ENCODE measurements around the gene FUCA1.

The FUCA1 gene

GRCh38 chr1:23799570-23800399 lies 68.3 kb downstream of the FUCA1 start:
- TF ChIP-seq USF1 (IDR thresholded peaks at IDR 0.05) (peak; percentile 73), ZBTB7A (IDR thresholded peaks at IDR 0.05; ENCODE audit: low read depth) (no peak; the same call in 1 of the 2 replicates), EGR1 (IDR thresholded peaks at IDR 0.05) (peak; percentile 46; the same call in 1 of the 2 replicates)

DNA sequence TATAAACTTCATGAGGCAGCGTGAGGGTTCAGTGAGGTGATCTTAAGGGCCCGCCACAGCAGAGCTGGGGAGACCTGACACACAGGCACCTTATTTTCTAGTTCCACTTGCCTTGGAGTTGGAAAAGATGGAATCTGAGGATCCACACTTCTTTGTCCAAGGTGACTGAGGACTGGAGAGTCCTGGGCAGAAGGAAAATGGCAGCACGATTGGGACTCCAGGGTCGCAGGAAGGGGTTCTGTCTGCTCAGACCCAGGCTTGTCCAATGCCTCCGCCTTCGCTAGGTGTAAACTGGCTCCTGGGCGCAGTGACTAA lies 68.9 kb downstream of the FUCA1 start:
- no peak for TF ChIP-seq USF1 (IDR thresholded peaks at IDR 0.05)
- TF ChIP-seq YY1 (IDR thresholded peaks at IDR 0.05; ENCODE audit: low read depth) = no peak
- no peak for TF ChIP-seq NFIC (IDR thresholded peaks at IDR 0.05)
- TF ChIP-seq CREB1 (IDR thresholded peaks at IDR 0.05; ENCODE audit: low read depth) = no peak
- TF ChIP-seq CEBPB (IDR thresholded peaks at IDR 0.05) = no peak
- TF ChIP-seq EP300 (IDR thresholded peaks at IDR 0.05; ENCODE audit: borderline replicate concordance) = no peak
- no peak for TF ChIP-seq ZBTB7A (IDR thresholded peaks at IDR 0.05; ENCODE audit: low read depth)
- TF ChIP-seq, protein P1, sequence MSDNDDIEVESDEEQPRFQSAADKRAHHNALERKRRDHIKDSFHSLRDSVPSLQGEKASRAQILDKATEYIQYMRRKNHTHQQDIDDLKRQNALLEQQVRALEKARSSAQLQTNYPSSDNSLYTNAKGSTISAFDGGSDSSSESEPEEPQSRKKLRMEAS (IDR thresholded peaks at IDR 0.05) = no peak
- TF ChIP-seq EGR1 (IDR thresholded peaks at IDR 0.05) = no peak
- TF ChIP-seq, protein P2, sequence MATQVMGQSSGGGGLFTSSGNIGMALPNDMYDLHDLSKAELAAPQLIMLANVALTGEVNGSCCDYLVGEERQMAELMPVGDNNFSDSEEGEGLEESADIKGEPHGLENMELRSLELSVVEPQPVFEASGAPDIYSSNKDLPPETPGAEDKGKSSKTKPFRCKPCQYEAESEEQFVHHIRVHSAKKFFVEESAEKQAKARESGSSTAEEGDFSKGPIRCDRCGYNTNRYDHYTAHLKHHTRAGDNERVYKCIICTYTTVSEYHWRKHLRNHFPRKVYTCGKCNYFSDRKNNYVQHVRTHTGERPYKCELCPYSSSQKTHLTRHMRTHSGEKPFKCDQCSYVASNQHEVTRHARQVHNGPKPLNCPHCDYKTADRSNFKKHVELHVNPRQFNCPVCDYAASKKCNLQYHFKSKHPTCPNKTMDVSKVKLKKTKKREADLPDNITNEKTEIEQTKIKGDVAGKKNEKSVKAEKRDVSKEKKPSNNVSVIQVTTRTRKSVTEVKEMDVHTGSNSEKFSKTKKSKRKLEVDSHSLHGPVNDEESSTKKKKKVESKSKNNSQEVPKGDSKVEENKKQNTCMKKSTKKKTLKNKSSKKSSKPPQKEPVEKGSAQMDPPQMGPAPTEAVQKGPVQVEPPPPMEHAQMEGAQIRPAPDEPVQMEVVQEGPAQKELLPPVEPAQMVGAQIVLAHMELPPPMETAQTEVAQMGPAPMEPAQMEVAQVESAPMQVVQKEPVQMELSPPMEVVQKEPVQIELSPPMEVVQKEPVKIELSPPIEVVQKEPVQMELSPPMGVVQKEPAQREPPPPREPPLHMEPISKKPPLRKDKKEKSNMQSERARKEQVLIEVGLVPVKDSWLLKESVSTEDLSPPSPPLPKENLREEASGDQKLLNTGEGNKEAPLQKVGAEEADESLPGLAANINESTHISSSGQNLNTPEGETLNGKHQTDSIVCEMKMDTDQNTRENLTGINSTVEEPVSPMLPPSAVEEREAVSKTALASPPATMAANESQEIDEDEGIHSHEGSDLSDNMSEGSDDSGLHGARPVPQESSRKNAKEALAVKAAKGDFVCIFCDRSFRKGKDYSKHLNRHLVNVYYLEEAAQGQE (IDR thresholded peaks at IDR 0.05; ENCODE audit: low read depth) = no peak
- no peak for TF ChIP-seq RAD21 (IDR thresholded peaks at IDR 0.05; ENCODE audit: low read depth)
- no peak for TF ChIP-seq TAF1 (IDR thresholded peaks at IDR 0.05; ENCODE audit: low read depth)
- no peak for TF ChIP-seq TCF12 (IDR thresholded peaks at IDR 0.05; ENCODE audit: low read depth)
- no peak for TF ChIP-seq FOXM1 (IDR thresholded peaks at IDR 0.05; ENCODE audit: borderline replicate concordance, low read depth)
- TF ChIP-seq TEAD4 (IDR thresholded peaks at IDR 0.05) = no peak

GRCh38 chr1:23798662-23799142 lies 69.4 kb downstream of the FUCA1 start:
- TF ChIP-seq FOXM1 (IDR thresholded peaks at IDR 0.05; ENCODE audit: borderline replicate concordance, low read depth) (no peak), TEAD4 (IDR thresholded peaks at IDR 0.05) (no peak), RAD21 (IDR thresholded peaks at IDR 0.05; ENCODE audit: low read depth) (no peak), YY1 (IDR thresholded peaks at IDR 0.05; ENCODE audit: low read depth) (no peak), CREB1 (IDR thresholded peaks at IDR 0.05; ENCODE audit: low read depth) (no peak), ZBTB7A (IDR thresholded peaks at IDR 0.05; ENCODE audit: low read depth) (no peak), TCF12 (IDR thresholded peaks at IDR 0.05; ENCODE audit: low read depth) (no peak), NFIC (IDR thresholded peaks at IDR 0.05) (no peak), TAF1 (IDR thresholded peaks at IDR 0.05; ENCODE audit: low read depth) (no peak), USF1 (IDR thresholded peaks at IDR 0.05) (no peak), EP300 (IDR thresholded peaks at IDR 0.05; ENCODE audit: borderline replicate concordance) (no peak), CEBPB (IDR thresholded peaks at IDR 0.05) (no peak), EGR1 (IDR thresholded peaks at IDR 0.05) (no peak)
- TF ChIP-seq, protein P1 (IDR thresholded peaks at IDR 0.05) = no peak
- TF ChIP-seq, protein P2 (IDR thresholded peaks at IDR 0.05; ENCODE audit: low read depth) = no peak

DNA sequence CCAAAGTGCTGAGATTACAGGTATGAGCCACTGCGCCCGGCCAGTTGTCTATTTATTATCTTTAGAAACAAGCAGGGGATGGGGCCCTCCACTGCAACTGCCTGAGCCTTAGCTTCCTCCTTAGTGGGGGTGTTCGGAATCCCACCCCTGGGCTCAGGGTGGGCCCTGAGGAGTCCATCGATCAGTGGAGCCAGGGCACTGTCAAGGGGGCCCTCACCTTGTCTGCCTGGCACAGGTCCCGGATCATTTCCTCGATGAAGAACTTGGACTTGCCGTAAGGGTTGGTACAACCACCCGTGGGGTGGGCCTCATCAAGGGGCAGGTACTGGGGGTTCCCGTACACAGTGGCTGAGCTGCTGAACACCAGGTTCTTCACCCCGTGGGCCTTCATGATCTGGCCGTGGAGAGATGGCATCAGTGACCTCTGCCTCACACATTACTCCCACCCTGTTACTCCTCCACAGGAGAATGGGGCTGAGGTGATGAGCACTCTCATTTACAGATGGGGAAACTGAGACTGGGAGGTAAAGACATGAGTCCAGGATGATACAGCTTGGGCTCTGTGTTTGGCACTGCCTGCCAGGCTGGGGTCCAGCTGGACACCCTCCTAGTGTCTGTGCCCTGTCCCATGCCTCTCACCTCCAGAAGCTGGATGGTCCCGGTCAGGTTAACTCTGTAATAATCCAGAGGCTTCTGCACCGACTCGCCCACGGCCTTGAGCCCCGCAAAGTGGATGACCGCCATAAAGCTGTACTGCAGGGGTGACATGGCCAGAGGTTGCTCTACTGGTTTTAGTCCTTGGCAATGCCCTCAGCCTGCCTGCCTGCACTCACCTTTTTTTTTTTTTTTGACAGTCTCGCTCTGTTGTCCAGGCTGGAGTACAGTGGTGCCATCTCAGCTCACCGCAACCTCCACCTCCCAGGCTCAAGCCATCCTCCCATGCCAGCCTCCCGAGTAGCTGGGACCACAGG lies 70.3 kb downstream of the FUCA1 start:
- TF ChIP-seq TAF1 (IDR thresholded peaks at IDR 0.05; ENCODE audit: low read depth) (no peak), USF1 (IDR thresholded peaks at IDR 0.05) (no peak), CREB1 (IDR thresholded peaks at IDR 0.05; ENCODE audit: low read depth) (no peak), EP300 (IDR thresholded peaks at IDR 0.05; ENCODE audit: borderline replicate concordance) (no peak), RAD21 (IDR thresholded peaks at IDR 0.05; ENCODE audit: low read depth) (no peak), FOXM1 (IDR thresholded peaks at IDR 0.05; ENCODE audit: borderline replicate concordance, low read depth) (no peak), NFIC (IDR thresholded peaks at IDR 0.05) (no peak), CEBPB (IDR thresholded peaks at IDR 0.05) (no peak), YY1 (IDR thresholded peaks at IDR 0.05; ENCODE audit: low read depth) (no peak), TCF12 (IDR thresholded peaks at IDR 0.05; ENCODE audit: low read depth) (no peak), EGR1 (IDR thresholded peaks at IDR 0.05) (no peak)
- TF ChIP-seq, protein P2 (IDR thresholded peaks at IDR 0.05; ENCODE audit: low read depth) = no peak
